SIG-M5 (cell line): Measurements from ENCODE around the gene HYAL3.

Experiments used
- DNase-seq: peaks from one replicate; lab custom pipeline; 2025; lab: John Stamatoyannopoulos, UW

Gene HYAL3

GRCh38 chr3:50298836-50299637 lies at the start of gene HYAL3, which contains the start of gene NAA80:
HYAL3 (minus strand) TSS chr3:50299405; CDS start chr3:50295602, 3,803 bp downstream.
NAA80 (minus strand) TSS chr3:50299405; CDS start chr3:50297463, 1,942 bp downstream.
- DNase-seq = peak; percentile 89

GRCh38 chr3:50347187-50347813 lies 48.1 kb upstream of the HYAL3 start:
- DNase-seq = peak; percentile 28

GRCh38 chr3:50345586-50346234 lies 46.5 kb upstream of the HYAL3 start, which contains the start of gene ZMYND10:
ZMYND10 (minus strand) TSS chr3:50345732; CDS start chr3:50345579, 153 bp downstream.
- DNase-seq = no peak

- DNase-seq = no peak
Observed at GRCh38 chr3:50345008-50345407, 45.8 kb upstream of the HYAL3 start.

GRCh38 chr3:50342813-50343633 lies 43.8 kb upstream of the HYAL3 start:
- no peak for DNase-seq

GRCh38 chr3:50341996-50342650 lies 42.9 kb upstream of the HYAL3 start:
- DNase-seq = no peak

GRCh38 chr3:50341537-50341936 lies 42.3 kb upstream of the HYAL3 start:
- DNase-seq = no peak

- peak; percentile 43 for DNase-seq
Observed at GRCh38 chr3:50340448-50341329, 41.5 kb upstream of the HYAL3 start, which contains the start of gene RASSF1. RASSF1 (minus strand) TSS chr3:50340836; CDS start chr3:50340805, 31 bp downstream.

GRCh38 chr3:50340147-50340447 lies 40.9 kb upstream of the HYAL3 start:
- DNase-seq = no peak

- no peak for DNase-seq
Observed at GRCh38 chr3:50339485-50340146, 40.4 kb upstream of the HYAL3 start.

GRCh38 chr3:50338965-50339364 lies 39.8 kb upstream of the HYAL3 start:
- DNase-seq = no peak

GRCh38 chr3:50337175-50337861 lies 38.1 kb upstream of the HYAL3 start:
- peak; percentile 92 for DNase-seq

- DNase-seq = no peak
Observed at GRCh38 chr3:50336452-50337174, 37.4 kb upstream of the HYAL3 start.

- no peak for DNase-seq
Observed at GRCh38 chr3:50334339-50335075, 35.3 kb upstream of the HYAL3 start.

GRCh38 chr3:50333744-50334328 lies 34.6 kb upstream of the HYAL3 start:
- no peak for DNase-seq

GRCh38 chr3:50331364-50331907 lies 32.2 kb upstream of the HYAL3 start:
- DNase-seq = no peak

- no peak for DNase-seq
Observed at GRCh38 chr3:50330330-50330729, 31.1 kb upstream of the HYAL3 start.
